Measurements from ENCODE around the gene ARL17B. TPM values are rescaled to one million over a fixed set of nuclear protein-coding genes. Genes with fewer than 3 reads are reported as not detected.
"Not testable (repeated sequence)": the region's sequence is repeated elsewhere in the genome, so short reads cannot be mapped to it uniquely, and the experiment has no call there.

The ARL17B gene
- polyA plus RNA-seq, 3 donors from 2014 or later = 15.2 to 20.7 (median 17.2) TPM

- DNase-seq; H3K9me3 Mint-ChIP-seq; H3K36me3 Mint-ChIP-seq; H3K4me3 Mint-ChIP-seq; H3K4me1 Mint-ChIP-seq; H3K27ac Mint-ChIP-seq; H3K27me3 Mint-ChIP-seq (ENCODE audit: low read depth in 3 of 3): not testable (repeated sequence)
Observed at GRCh38 chr17:46249153-46249552, 112.4 kb downstream of the ARL17B start.

GRCh38 chr17:46244949-46245768 lies 116.4 kb downstream of the ARL17B start:
- Mint-ChIP-seq H3K4me3 (peak overlapping the region in 3 of 5 donors; percentile 33 to 74 (median 71)), H3K27ac (peak overlapping the region in 4 of 6 donors; percentile 45 to 90 (median 87))
- not testable (repeated sequence) for DNase-seq; H3K27me3 Mint-ChIP-seq (ENCODE audit: low read depth in 3 of 3); H3K4me1 Mint-ChIP-seq; H3K9me3 Mint-ChIP-seq; H3K36me3 Mint-ChIP-seq

GRCh38 chr17:46244339-46244913 lies 117.1 kb downstream of the ARL17B start:
- DNase-seq; H3K9me3 Mint-ChIP-seq; H3K27me3 Mint-ChIP-seq (ENCODE audit: low read depth in 3 of 3); H3K4me3 Mint-ChIP-seq; H3K36me3 Mint-ChIP-seq; H3K4me1 Mint-ChIP-seq; H3K27ac Mint-ChIP-seq: not testable (repeated sequence)

GRCh38 chr17:46243928-46244327 lies 117.6 kb downstream of the ARL17B start:
- not testable (repeated sequence) for DNase-seq; H3K4me3 Mint-ChIP-seq; H3K36me3 Mint-ChIP-seq; H3K9me3 Mint-ChIP-seq; H3K27ac Mint-ChIP-seq; H3K4me1 Mint-ChIP-seq; H3K27me3 Mint-ChIP-seq (ENCODE audit: low read depth in 3 of 3)

- not testable (repeated sequence) for H3K36me3 Mint-ChIP-seq; H3K27me3 Mint-ChIP-seq (ENCODE audit: low read depth in 3 of 3); H3K27ac Mint-ChIP-seq; H3K9me3 Mint-ChIP-seq; H3K4me1 Mint-ChIP-seq; H3K4me3 Mint-ChIP-seq; DNase-seq
Observed at GRCh38 chr17:46243505-46243904, 118.1 kb downstream of the ARL17B start.

- H3K9me3 Mint-ChIP-seq; H3K27me3 Mint-ChIP-seq (ENCODE audit: low read depth in 3 of 3); H3K4me1 Mint-ChIP-seq; DNase-seq; H3K36me3 Mint-ChIP-seq; H3K4me3 Mint-ChIP-seq; H3K27ac Mint-ChIP-seq: not testable (repeated sequence)
Observed at GRCh38 chr17:46231359-46231758, 130.2 kb downstream of the ARL17B start.

GRCh38 chr17:46225274-46225794 lies 136.2 kb downstream of the ARL17B start:
- Mint-ChIP-seq H3K27ac (peak overlapping the region; percentile 60 to 93 (median 76)), H3K4me3 (peak overlapping the region; percentile 87 to 95 (median 89))
- H3K36me3 Mint-ChIP-seq; H3K4me1 Mint-ChIP-seq; H3K9me3 Mint-ChIP-seq; H3K27me3 Mint-ChIP-seq (ENCODE audit: low read depth in 3 of 3): not testable (repeated sequence)
- peak; percentile 86 to 95 (median 93) for DNase-seq

GRCh38 chr17:46224864-46225263 lies 136.7 kb downstream of the ARL17B start:
- H3K36me3 Mint-ChIP-seq; DNase-seq; H3K9me3 Mint-ChIP-seq; H3K27me3 Mint-ChIP-seq (ENCODE audit: low read depth in 3 of 3); H3K4me1 Mint-ChIP-seq: not testable (repeated sequence)
- H3K4me3 Mint-ChIP-seq = peak overlapping the region; percentile 87 to 95 (median 89)
- peak overlapping the region in 1 of 6 donors; percentile 65 for H3K27ac Mint-ChIP-seq

Other genes starting within 250 kb of the ARL17B start
- 10 to 100 TPM in 1 of 3 donors, 1 to 10 TPM in 2; 3.3 to 21.9 (median 8.6) TPM for gene KANSL1, start 168.3 kb downstream of the ARL17B start, polyA plus RNA-seq
- gene LRRC37A, start 66.6 kb downstream of the ARL17B start, polyA plus RNA-seq = under 1 TPM; 0.15 to 0.69 (median 0.28) TPM
- 10 to 100 TPM in 1 of 3 donors, 1 to 10 TPM in 2; 3.4 to 10.1 (median 3.6) TPM for gene LRRC37A2, start 150.7 kb upstream of the ARL17B start, polyA plus RNA-seq
- 1 to 10 TPM; 2.3 to 8.0 (median 4.3) TPM for gene ARL17A, start 217.9 kb upstream of the ARL17B start, polyA plus RNA-seq
- gene NSF, start 228.9 kb upstream of the ARL17B start, polyA plus RNA-seq = 10 to 100 TPM in 2 of 3 donors, 1 to 10 TPM in 1; 8.3 to 22.0 (median 10.3) TPM